ENCODE measurements around the gene DGLUCY. TPM values are rescaled to one million over a fixed set of nuclear protein-coding genes. Genes with fewer than 3 reads are reported as not detected.

Gene DGLUCY
- total RNA-seq, 1 experiment from 2014 or later = 67.0 TPM

GRCh38 chr14:91164676-91165075, 50.8 kb downstream of the DGLUCY start:
- ChIA-PET CTCF (no interaction called here), RAD21 (ENCODE audit: low non-redundant PET in 1 of 2, low total read pairs in 2 of 2, uncharacterized antibody in 2 of 2, unreplicated experiment in 2 of 2) (no interaction called here), POLR2A (no interaction called here)
- BruUV-seq (replicated peaks) = no TSS peak
- TF ChIP-seq ZBTB33 (IDR thresholded peaks at IDR 0.05; ENCODE audit: extremely low read depth, insufficient replicate concordance, low read length) (no peak), ELF1 (IDR thresholded peaks at IDR 0.05; ENCODE audit: borderline replicate concordance, low read depth) (no peak), ATF3 (IDR thresholded peaks at IDR 0.05) (no peak), SIN3A (IDR thresholded peaks at IDR 0.05; ENCODE audit: low read depth) (no peak), EGR1 (IDR thresholded peaks at IDR 0.05; ENCODE audit: low read depth) (no peak), SRF (IDR thresholded peaks at IDR 0.05; ENCODE audit: low read depth) (no peak), POLR2A (IDR thresholded peaks at IDR 0.05; ENCODE audit: borderline replicate concordance, extremely low read depth, insufficient read depth, insufficient read length) (no peak), JUND (IDR thresholded peaks at IDR 0.05) (no peak), RAD21 (IDR thresholded peaks at IDR 0.05; ENCODE audit: low read depth) (no peak), CTCF (IDR thresholded peaks at IDR 0.05 in 2 of 3, conservative IDR thresholded peaks at IDR 0.05 in 1 of 3; ENCODE audit: borderline replicate concordance in 1 of 3, insufficient read depth in 1 of 3, low read depth in 2 of 3, low read length in 2 of 3) (no peak), ZNF274 (IDR thresholded peaks at IDR 0.05; ENCODE audit: low read depth, low read length) (no peak), POLR2AphosphoS5 (IDR thresholded peaks at IDR 0.05; ENCODE audit: low read depth, low read length) (no peak), EZH2phosphoT487 (IDR thresholded peaks at IDR 0.05; ENCODE audit: borderline replicate concordance) (no peak), CBX3 (IDR thresholded peaks at IDR 0.05; ENCODE audit: low read depth) (no peak), TCF7L2 (IDR thresholded peaks at IDR 0.05; ENCODE audit: borderline replicate concordance, extremely low read depth, insufficient read depth, insufficient read length) (no peak), ZFX (IDR thresholded peaks at IDR 0.05) (no peak), REST (IDR thresholded peaks at IDR 0.05; ENCODE audit: low read depth) (no peak)
- DNase-seq (ENCODE audit: low read depth, low spot score) = no peak
- ATAC-seq = no peak
- H3K27me3 ChIP-seq (ENCODE audit: insufficient read depth, low read length) = no peaks in the 10 kb centered on the region
- intact Hi-C loops (cut with micrococcal nuclease) = no loop called here
- H3K27ac ChIP-seq (ENCODE audit: low read depth, low read length) = no peak overlapping the region
- H3K36me3 ChIP-seq (ENCODE audit: control insufficient read depth in 1 of 2, insufficient read depth in 2 of 2, low read length in 2 of 2) = peaks cover 32 to 33% of the 10 kb centered on the region in 2 experiments
- no peak overlapping the region for H3K4me2 ChIP-seq (ENCODE audit: low read length)
- H4K20me1 ChIP-seq (ENCODE audit: insufficient read depth) = no peaks in the 10 kb centered on the region
- no peak overlapping the region for H3K4me3 ChIP-seq (replicated peaks in 1 of 2; ENCODE audit: low read depth in 1 of 2, low read length in 2 of 2)
- no peaks in the 10 kb centered on the region for H3K9me2 ChIP-seq (ENCODE audit: insufficient read depth)
- H2AFZ ChIP-seq (ENCODE audit: low read depth, low read length, poor library complexity, severe bottlenecking) = no peak overlapping the region
- no peaks in the 10 kb centered on the region for H3K79me2 ChIP-seq (ENCODE audit: insufficient read depth, low read length)
- no peak overlapping the region for H3K9ac ChIP-seq (ENCODE audit: low read length)
- no peaks in the 10 kb centered on the region for H3K4me1 ChIP-seq (ENCODE audit: control insufficient read depth in 1 of 2, insufficient read depth in 2 of 2, low read length in 2 of 2)
- H3K9me3 ChIP-seq (ENCODE audit: control insufficient read depth in 1 of 2, insufficient read depth in 1 of 2, low read depth in 1 of 2, low read length in 2 of 2) = no peaks in the 10 kb centered on the region
